GM18868 (cell line): Measurements from ENCODE around the gene TMEM238L.

Experiments used
- ATAC-seq: cut with Tn5 transposase; IDR thresholded peaks from one replicate; pipeline ENCODE4 v1.9.1; 2021; ENCODE audit warnings: mild to moderate bottlenecking, moderate library complexity; ENCODE audit not compliant: unreplicated experiment

Gene TMEM238L

DNA sequence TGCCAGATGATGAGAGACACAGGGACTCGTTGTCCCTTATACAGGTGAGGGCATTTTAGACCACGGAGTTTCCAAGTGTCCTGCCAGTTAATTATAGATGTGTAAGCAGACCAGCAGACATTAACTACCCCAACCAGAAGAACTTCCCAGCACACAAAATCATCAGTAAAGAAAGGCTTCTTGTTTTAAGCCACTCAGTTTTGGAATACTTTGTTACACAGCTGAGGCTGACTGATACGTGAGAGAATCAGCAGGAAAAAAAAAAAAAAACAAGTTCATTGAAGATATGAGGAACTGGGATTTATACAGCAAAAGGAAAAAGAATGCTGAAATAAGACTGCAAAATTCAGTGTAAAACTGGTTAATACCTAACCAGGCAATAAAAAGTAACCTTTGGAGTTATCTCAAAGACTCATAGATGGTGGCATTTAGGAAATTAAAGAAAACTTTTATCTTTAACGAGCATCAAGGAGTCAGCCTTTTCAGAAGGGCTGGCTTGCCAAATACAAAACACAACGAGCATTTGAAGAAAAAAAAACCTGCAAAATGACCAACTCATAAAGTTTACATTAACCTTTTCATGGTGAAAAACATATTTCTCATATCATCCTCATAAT, 28.1 kb downstream of the TMEM238L start:
- no peak for ATAC-seq

DNA sequence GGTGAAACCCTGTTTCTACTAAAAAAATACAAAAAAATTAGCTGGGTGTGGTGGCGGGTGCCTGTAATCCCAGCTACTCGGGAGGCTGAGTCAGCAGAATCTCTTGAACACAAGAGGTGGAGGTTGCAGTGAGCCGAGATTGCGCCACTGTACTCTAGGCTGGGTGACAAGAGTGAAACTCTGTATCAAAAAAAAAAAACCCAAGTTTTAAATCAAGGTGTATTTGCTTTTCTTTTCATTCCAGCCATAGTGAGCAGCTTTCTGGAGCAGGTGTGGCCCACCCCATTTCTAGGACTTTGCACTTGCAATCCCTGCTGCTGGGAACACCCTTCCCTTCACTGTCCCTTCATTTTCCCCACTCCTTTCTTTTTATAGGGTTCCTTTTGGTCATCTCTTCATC, 28.8 kb downstream of the TMEM238L start:
- ATAC-seq = no peak

DNA sequence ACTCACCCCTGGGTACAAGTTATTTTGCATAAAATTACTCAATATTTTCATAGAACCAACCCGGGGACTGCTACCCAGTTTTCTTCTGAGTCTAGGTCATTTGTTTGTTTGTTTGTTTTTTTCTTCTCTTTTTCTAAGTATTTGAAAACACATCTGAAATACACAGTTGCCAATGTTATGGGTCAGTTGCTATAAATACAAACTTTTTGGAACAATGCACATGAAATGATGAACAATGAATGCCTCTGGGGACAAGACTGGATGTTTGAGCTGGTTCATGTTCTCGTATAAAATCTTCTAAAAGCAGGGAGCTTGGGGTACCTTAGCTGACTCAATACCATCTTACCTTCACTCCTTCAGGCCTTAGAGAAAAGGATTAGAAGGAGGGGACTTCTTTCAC, 30.5 kb downstream of the TMEM238L start:
- ATAC-seq = no peak

DNA sequence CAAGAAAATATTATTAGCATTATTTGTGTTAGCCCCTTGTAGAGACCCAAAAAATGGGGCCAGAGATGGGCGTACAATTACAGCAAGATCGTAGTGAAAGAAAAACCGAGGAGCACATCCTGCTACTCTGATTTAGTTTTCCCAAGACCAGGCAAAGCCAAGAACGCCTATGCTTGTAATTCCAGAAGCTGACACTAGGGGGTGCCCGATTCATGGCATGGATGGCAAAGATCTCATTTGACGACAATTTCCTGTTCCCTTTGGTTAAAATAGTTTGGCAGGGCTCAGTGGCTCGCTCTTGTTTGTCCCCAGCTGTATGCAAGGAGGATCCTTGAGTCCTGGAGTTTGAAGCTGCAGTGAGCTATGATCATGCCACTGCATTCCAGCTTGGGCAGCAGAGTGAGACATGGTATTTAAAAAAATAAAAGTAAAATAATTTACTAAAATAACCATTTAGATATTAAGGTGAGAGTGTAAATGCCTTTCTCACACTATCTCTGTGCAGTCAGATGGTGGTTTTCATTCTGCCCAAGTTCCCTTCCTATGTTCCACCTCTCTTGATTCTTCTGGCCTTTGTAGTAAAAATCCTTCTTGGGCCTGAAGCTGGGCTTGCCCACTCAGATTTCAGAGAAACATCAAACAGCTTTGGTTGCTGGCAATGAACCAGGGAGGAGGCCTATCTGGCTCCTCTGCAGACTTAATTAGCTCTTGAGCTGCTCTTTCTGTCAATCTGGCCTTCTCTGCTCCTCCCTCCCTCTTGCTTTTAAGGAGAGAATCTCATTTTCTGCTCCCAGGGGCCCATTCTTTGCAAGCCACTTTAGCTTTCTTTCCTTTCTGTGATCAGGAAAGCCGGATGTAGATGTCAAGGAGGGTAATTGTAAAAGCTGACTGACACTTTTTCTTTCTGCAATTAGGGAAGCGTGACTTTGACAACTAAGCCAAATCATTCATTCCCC, 31.2 kb downstream of the TMEM238L start:
- no peak for ATAC-seq

DNA sequence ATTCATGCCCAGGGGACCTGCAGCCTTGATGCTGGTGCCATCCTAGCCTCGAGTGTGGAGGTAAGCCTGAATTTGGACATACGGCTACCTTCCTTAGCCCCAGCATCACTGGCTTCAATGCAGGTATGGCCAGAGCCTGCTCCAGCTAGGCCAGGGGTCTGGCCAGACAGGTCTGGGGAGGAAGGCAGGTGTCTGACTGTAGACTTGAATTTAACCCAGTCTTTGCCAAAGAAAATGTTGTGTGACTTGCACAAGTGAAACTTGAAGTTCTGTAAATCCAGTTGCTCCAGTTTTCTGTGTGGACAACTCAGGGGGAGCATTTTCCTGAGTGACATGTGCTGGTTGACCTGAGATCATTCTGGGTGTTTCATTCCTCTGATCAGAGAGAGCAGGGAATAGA, 32.8 kb downstream of the TMEM238L start:
- ATAC-seq = no peak

DNA sequence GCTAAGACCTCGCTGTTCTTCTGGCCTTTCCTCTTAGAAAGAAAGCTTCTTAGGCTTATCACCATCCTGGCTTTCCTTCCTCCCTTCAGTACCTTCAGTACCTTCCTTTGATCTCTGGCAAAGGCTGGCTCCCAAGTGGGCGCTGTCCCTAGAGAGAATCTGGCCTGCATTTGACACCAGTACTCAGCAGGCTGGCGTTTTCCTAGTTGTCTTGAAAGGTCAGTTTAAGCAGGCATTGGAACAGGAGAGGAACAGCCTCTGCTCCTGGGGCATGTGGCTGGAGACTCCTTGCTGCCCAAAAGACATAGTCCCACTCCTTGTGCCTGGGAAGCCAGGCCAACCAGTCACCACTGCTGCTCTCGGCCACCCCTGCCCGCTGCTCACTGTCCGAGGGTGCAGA, 34.1 kb downstream of the TMEM238L start:
- ATAC-seq = no peak

DNA sequence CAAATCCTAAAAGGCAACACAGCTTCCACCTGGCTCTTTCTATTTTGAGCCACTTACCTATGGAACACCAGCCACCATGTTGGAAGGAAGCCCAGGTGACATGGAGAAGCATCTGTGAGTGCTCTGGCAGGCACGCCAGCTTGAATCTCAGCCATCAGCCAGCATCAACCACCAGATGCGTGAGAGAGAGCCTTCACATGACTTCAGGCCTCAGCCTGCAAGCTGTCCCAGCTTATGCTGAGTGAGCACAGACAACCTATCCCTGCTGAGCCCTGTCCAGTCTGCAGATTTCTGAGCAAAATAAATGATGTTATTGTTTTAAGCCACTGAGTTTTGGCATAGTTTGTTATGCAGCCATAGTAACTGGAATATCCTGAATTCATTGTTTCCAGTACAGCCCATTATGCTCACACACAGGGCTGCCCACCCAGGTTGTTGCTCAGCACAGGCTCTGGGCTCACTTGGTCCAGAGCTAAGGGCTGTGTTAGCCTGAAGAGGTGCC, 35.1 kb downstream of the TMEM238L start:
- no peak for ATAC-seq

DNA sequence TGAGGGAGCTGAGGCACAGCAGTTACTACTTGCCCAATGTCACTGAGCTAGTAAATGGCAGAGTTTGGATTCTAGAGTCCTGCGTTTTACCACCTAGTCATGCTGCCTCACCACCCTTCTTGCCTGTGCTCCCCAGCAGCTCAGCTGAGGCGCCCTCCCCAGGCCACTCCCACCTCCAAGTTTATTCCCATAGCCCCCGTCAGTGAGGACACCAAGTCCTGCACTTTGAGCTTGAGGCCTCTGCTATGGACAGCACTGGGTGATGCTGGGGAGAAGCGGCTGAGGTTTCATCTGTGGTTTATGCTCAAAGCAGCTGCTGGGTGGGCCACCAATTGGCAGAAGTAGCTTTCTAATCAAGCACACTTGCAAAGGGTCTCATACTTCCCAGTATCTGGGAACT, 36.7 kb downstream of the TMEM238L start:
- ATAC-seq = no peak

DNA sequence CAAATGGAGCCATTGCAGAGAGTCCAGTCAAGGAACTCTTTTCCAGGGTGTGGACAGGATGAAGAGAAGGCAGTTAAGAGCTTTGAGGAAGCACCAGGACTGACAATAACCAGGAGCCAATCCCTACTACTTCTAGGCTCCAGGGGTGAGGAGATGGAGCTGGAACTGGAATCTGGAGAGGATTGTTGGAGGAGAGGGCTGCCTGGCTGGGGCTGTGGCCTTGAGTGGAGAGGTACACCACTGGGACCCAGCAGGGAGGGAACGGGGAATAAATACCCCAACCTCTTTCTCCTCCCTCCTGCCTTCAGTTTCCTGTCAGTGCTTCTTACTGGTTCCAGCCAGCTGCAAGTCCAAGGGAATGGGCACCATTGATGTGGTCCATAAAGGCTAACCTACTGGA, 41.9 kb downstream of the TMEM238L start:
- ATAC-seq = no peak

DNA sequence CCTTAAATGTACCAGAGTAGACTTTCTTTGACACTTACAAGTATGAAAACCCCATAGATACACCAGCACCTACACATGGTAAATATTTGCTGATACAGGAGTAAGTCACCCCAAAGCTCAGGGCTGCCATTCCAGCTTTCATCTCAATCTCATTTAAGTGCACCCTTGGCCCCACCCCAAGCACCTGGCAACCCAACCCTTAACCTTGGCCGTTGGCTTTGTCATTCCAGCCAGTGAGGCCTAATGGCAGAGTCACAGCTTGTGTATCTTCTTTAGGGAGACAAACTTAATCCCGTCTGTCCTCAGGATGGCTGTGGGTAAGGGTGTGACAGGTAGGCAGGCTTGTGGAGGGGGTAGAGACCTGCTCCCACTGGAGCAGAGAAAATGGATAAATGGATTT, 42.6 kb downstream of the TMEM238L start:
- no peak for ATAC-seq

DNA sequence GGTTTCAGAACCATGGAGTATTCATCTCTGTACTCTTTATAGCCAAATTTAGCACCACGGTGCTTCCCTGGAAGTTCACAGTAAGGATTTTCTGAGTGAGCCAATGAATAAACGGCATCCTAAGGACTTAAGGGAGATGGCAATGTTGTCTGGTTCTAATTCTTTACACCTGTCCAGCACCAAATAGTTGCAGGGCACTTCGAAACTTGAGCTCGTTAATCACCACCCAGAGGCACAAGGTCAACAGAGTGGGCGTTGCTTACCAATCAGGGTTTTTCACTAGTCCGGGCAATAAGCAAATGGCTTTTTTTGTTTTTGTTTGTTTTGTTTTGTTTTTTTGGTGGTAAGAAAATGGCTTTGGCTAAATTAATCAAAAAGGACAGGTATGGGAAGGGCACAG, 45.8 kb downstream of the TMEM238L start:
- no peak for ATAC-seq

DNA sequence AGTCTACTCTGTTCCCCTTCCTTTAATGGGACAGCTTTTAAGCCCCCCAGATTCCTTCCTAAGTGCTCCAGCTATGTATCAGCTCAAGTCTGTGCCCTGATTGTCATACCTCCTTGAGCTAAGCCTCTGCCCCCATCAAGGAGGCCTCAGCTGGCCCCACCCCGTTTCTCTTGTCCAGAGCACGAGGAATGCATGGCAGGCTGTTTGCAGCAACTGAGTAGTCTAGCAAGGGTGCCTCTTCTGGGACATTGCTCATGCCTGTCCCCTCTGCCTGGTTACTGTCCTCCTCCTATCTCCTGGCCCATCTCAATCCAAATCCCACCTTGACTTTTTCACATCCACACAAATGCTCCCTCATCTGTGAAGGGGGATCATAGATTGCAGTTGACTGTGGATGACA, 46.3 kb downstream of the TMEM238L start:
- ATAC-seq = no peak

DNA sequence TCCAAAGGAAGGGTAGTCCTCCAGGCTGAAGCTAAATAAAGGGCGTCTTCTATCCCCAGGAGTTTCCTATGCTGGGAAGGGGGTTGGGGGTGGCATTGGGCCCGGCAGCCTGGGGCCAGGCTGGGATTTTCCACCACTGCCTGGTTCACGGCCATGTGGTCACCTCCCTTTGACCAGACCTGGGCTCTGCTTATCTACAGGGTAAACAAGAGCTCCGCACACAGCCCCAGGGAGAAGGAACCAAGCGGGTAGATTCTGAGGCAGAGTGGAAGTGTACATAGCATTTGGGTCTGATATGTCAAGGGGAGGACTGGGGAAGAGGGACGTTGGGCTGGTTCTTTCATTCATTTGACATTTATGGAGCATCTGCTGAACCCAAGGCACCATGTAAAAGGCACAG, 46.8 kb downstream of the TMEM238L start:
- ATAC-seq = no peak

DNA sequence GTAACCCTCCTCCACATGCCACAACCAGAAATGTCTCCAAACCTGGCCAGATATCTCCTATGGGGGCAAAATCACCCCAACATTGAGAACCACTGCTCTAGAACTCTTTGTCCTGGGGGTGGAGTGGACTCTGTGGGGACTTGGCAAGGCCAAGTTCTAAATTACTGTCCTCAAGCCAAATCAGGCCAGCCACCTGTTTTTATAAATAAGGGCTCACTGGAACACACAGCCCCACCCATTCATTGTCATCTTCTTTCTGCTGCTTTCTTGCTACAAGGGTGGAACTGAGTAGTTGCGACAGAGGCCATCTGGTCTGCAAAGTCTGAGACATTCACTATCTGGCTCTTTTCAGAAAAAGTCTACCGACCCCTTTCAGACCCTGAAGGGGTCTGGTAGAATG, 47.3 kb downstream of the TMEM238L start:
- ATAC-seq = no peak

DNA sequence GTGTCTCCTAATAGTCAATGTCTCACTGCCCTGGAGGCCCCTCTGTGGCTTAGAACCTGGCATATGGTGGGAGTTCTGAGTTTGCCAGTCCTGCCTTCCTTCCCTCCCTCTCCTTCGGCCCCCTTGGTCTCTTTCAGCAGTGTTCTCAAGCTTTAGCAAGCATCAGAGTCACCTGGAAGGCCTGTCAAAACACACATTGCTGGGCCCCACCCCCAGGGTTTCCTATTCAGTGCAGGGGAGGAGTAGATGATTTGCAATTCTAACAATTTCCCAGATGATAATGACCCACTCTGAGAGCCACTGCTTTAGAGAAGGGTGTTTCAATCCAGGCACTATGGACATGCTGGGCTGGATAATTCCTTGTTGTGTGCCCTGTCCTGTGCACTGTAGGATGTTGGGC, 47.7 kb downstream of the TMEM238L start:
- ATAC-seq = no peak

DNA sequence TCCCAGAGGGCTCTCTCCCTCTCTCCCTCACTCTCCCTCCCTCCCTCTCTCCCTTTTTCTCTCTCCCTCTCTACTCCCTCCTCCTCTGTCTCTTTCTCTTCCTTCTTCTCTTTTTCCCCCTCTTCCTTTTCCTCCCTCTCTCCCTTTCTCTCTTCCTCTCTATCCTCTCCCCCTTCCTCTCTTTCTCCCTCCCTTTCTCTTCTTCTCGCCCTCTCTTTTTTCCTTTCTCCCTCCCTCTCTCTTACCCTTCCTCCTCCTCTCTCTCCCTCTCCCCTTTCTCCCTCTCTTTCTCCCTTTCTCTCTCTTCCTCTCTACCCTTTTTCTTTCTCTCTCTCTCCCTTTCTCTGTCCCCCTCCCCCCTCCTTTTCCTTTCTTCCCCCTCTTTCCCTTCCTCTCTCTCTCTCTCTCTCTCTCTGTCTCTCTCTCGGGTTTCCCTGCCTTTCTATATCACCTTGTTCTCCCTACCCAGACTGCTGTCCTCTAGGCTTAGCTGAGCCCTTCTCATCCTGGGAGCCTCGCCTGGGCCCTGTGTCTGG, 48.2 kb downstream of the TMEM238L start:
- no peak for ATAC-seq

DNA sequence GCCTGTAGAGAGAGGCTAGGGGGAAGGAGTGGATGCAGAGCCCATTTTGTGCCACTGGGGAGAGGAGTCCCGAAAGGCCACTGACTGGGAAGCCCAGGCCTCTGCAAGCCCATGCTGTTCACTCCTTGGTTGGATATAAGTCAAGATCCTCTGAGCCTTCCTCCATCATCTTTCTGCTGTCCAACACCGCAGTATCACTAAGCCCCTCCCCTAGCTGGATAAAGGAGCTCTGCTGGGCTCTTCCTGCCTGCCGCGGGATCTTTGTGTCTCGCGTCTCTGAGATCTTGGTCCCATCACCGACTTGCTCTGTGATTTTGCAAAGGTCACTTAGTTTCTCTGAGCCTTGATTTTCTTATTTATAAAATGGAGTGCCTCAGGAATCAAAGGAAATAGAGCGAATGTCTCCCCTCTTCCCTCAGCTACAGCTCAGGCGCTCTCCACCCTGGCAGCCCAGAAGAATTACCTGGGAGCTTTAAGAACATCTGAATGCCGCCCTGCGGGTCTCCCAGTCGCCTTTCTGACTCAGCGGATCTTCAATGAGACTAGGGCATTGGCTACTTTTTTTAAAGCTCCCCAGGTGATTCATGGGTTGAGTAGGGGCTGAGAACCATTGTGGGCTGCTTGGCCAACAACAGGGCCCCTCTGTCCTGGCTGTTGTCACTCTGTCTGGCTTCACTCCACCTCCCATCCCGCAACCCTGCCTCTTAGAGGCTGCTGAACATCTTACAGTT, 48.9 kb downstream of the TMEM238L start:
- ATAC-seq = no peak

DNA sequence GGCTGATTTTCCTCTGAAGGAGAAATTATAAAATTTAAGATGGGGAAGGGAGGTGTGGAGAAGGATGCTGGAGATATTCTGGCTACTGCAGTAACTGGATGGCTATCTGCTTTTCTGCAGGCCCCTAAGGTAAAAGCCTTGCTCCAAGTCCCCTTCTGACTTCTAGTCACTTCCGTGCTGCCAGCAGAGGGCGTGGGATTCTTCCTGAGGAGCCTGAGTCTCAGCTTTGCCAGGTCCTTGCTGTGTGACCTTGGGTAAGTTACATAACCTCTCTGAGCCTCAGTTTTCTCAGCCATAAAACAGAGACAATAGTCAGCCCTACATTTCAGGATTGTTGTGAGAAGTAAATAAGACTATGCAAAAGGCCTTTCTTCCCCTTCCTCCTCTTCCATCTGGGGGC, 49.8 kb downstream of the TMEM238L start:
- no peak for ATAC-seq

DNA sequence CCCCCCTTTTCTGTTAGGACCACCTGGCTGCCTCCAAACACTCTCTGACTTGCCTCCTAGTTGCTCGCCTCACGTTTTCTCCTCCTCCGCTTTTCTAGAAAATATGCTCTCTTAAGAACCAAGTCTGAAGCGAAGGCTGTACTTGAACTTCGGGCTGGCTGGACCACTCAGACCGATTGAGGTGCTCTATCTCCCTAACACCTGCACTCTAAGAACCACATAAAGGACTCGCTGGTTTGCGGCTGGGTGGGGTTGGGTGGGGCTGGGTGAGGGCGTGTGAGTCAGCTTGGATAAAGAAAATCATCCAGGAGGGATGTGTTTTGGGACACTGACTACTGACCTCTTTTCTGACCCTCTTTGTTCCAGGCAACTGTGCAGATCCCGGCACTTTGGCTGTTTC, 51.2 kb downstream of the TMEM238L start:
- ATAC-seq = no peak

DNA sequence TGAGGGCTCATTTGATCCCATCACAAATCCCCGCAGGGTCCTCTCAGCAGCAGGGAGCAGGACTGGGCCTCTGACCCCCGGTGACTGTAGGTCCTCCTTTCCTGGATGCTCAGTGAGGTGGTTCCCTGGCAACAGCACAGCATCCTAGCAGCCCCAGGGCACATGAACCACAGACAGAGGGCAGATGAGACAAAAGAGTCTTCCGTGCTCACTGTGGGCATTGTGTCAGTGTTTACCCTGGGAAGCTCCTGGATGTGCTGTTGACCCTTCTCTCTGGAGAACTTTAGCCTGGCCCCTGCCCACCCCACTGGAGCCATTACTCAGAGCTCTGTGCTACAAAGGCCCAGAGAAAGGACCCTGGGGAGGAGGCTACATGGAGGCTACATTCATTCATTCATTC, 52.3 kb downstream of the TMEM238L start:
- ATAC-seq = no peak

DNA sequence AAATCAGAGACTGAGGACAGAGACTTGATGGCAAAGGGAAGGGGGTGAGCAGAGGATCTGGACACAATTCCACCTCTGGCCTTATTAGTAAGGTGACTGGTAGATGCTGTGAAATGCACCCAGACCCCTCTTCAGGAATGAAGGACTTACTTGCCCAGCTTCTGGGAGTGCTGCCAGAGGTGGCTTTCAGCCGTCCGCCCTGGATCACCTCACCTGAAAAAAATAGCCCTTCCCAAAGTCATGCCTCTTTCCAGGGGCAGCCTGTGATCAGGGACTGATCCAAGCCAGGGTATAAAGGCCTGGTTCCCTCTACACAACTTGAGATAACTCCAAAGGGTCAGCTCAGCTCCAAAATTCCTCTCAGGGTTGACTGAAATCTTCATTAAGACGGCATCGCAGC, 53.7 kb downstream of the TMEM238L start:
- ATAC-seq = no peak
